ENCODE results near the gene FMO5. TPM values are rescaled to one million over a fixed set of nuclear protein-coding genes. Genes with fewer than 3 reads are reported as not detected.

Gene FMO5
- total and polyA plus RNA-seq, 12 donors = 4.6 to 28.4 (median 10.4) TPM

GRCh38 chr1:147218606-147219005 lies 6.5 kb downstream of the FMO5 start:
- WGBS, 4 donors = 49 to 55% (median 53%) methylated on average over 3 of the region's 3 CpGs
- Histone ChIP-seq H3K27me3 (no peaks in the 10 kb centered on the region), H3K4me1 (replicated peaks in 1 of 2) (no peaks in the 10 kb centered on the region), H3K4me3 (no peak overlapping the region), H3K36me3 (replicated peaks in 1 of 2) (no peaks in the 10 kb centered on the region), H3K27ac (no peak overlapping the region), H3K9me3 (replicated peaks in 1 of 3) (no peaks in the 10 kb centered on the region)
- no peak for DNase-seq
- intact Hi-C loops (cut with DNase I) = no loop called here
- TF ChIP-seq CTCF (IDR thresholded peaks at IDR 0.05) (no peak), POLR2A (IDR thresholded peaks at IDR 0.05) (no peak)

- Histone ChIP-seq H3K9me3 (replicated peaks in 1 of 3) (no peaks in the 10 kb centered on the region), H3K36me3 (replicated peaks in 1 of 2) (no peaks in the 10 kb centered on the region)
- intact Hi-C loops (cut with DNase I) = no loop called here
These were observed 8.0 kb downstream of the FMO5 start for GRCh38 chr1:147217141-147217540.

GRCh38 chr1:147216124-147216523 lies 9.0 kb downstream of the FMO5 start:
- Histone ChIP-seq H3K27ac (no peak overlapping the region), H3K4me1 (replicated peaks in 1 of 2) (no peaks in the 10 kb centered on the region), H3K4me3 (no peak overlapping the region), H3K27me3 (no peaks in the 10 kb centered on the region), H3K9me3 (replicated peaks in 1 of 3) (no peaks in the 10 kb centered on the region), H3K36me3 (replicated peaks in 1 of 2) (no peaks in the 10 kb centered on the region)
- no peak for DNase-seq
- intact Hi-C loops (cut with DNase I) = no loop called here
- 75 to 95% (median 88%) methylated on average over 3 of the region's 3 CpGs for WGBS, 4 donors
- TF ChIP-seq CTCF (IDR thresholded peaks at IDR 0.05) (no peak), POLR2A (IDR thresholded peaks at IDR 0.05) (no peak)

More at GRCh38 chr1:147217141-147217540, 8.0 kb downstream of the FMO5 start:
- Histone ChIP-seq H3K4me1 (replicated peaks in 1 of 2) (no peaks in the 10 kb centered on the region), H3K27me3 (no peaks in the 10 kb centered on the region), H3K27ac (no peak overlapping the region), H3K4me3 (no peak overlapping the region)
- 94 to 96% (median 95%) methylated on average over 7 of the region's 7 CpGs for WGBS, 4 donors
- DNase-seq = no peak
- no peak for TF ChIP-seq POLR2A (IDR thresholded peaks at IDR 0.05)
- TF ChIP-seq CTCF (IDR thresholded peaks at IDR 0.05) = no peak

GRCh38 chr1:147215540-147215916 lies 9.6 kb downstream of the FMO5 start:
- intact Hi-C loops (cut with DNase I) = no loop called here
- DNase-seq = no peak
- 26 to 43% (median 36%) methylated on average over 2 of the region's 2 CpGs for WGBS, 4 donors
- Histone ChIP-seq H3K4me3 (no peak overlapping the region), H3K36me3 (replicated peaks in 1 of 2) (no peaks in the 10 kb centered on the region), H3K27ac (no peak overlapping the region), H3K9me3 (replicated peaks in 1 of 3) (no peaks in the 10 kb centered on the region), H3K4me1 (replicated peaks in 1 of 2) (no peaks in the 10 kb centered on the region), H3K27me3 (no peaks in the 10 kb centered on the region)
- no peak for TF ChIP-seq CTCF (IDR thresholded peaks at IDR 0.05)
- TF ChIP-seq POLR2A (IDR thresholded peaks at IDR 0.05) = no peak

Data from adrenal gland (tissue), 12 donors.